ENCODE data around the gene ALG9. TPM values are rescaled to one million over a fixed set of nuclear protein-coding genes. Genes with fewer than 3 reads are reported as not detected.

The ALG9 gene
- total RNA-seq, 2 experiments from 2014 or later, result 21.3 to 21.9 TPM

GRCh38 chr11:111756097-111756496 lies 115.3 kb downstream of the ALG9 start:
- DNase-seq, result no peak
- Mint-ChIP-seq H3K4me1 (ENCODE audit: low read depth) (no peaks in the 10 kb centered on the region), H3K4me3 (no peak overlapping the region), H3K27me3 (ENCODE audit: low read depth) (no peaks in the 10 kb centered on the region), H3K27ac (no peak overlapping the region), H3K9me3 (no peaks in the 10 kb centered on the region), H3K36me3 (ENCODE audit: low read depth) (peaks cover 40% of the 10 kb centered on the region)
- intact Hi-C loops (cut with micrococcal nuclease), result no loop called here
- CTCF ChIA-PET, result interaction anchor here (0.7 kb wide), 1 partner anchor 301 kb away, joined by 3 read pairs; no protein-coding TSS in a partner anchor

GRCh38 chr11:111749646-111750045 lies 121.7 kb downstream of the ALG9 start:
- H3K4me3 Mint-ChIP-seq, result no peak overlapping the region
- peaks cover 49% of the 10 kb centered on the region for H3K36me3 Mint-ChIP-seq (ENCODE audit: low read depth)
- CTCF ChIA-PET, result no interaction called here
- peaks cover 2% of the 10 kb centered on the region for H3K9me3 Mint-ChIP-seq
- H3K27me3 Mint-ChIP-seq (ENCODE audit: low read depth), result no peaks in the 10 kb centered on the region
- intact Hi-C loops (cut with micrococcal nuclease), result no loop called here
- no peak overlapping the region for H3K27ac Mint-ChIP-seq
- no peaks in the 10 kb centered on the region for H3K4me1 Mint-ChIP-seq (ENCODE audit: low read depth)
- DNase-seq, result no peak

- H3K27ac Mint-ChIP-seq, result no peak overlapping the region
- no peaks in the 10 kb centered on the region for H3K27me3 Mint-ChIP-seq (ENCODE audit: low read depth)
- intact Hi-C loops (cut with micrococcal nuclease), result no loop called here
- DNase-seq, result no peak
- peaks cover 2% of the 10 kb centered on the region for H3K9me3 Mint-ChIP-seq
- H3K4me3 Mint-ChIP-seq, result no peak overlapping the region
- peaks cover 49% of the 10 kb centered on the region for H3K36me3 Mint-ChIP-seq (ENCODE audit: low read depth)
- no peaks in the 10 kb centered on the region for H3K4me1 Mint-ChIP-seq (ENCODE audit: low read depth)
- CTCF ChIA-PET, result no interaction called here
Measured at GRCh38 chr11:111748035-111748804, 123.2 kb downstream of the ALG9 start.

GRCh38 chr11:111745719-111746504 lies 125.5 kb downstream of the ALG9 start:
- no peaks in the 10 kb centered on the region for H3K27me3 Mint-ChIP-seq (ENCODE audit: low read depth)
- peaks cover 2% of the 10 kb centered on the region for H3K9me3 Mint-ChIP-seq
- H3K27ac Mint-ChIP-seq, result no peak overlapping the region
- DNase-seq, result no peak
- CTCF ChIA-PET, result interaction anchor here (0.8 kb wide), 1 partner anchor 32 kb away, joined by 3 read pairs; no protein-coding TSS in a partner anchor
- intact Hi-C loops (cut with micrococcal nuclease), result no loop called here
- H3K36me3 Mint-ChIP-seq (ENCODE audit: low read depth), result peaks cover 50% of the 10 kb centered on the region
- H3K4me1 Mint-ChIP-seq (ENCODE audit: low read depth), result no peaks in the 10 kb centered on the region
- no peak overlapping the region for H3K4me3 Mint-ChIP-seq

- no peak for DNase-seq
- intact Hi-C loops (cut with micrococcal nuclease), result no loop called here
- CTCF ChIA-PET, result interaction anchor here (1.0 kb wide), 1 partner anchor 98 kb away, joined by 3 read pairs; no protein-coding TSS in a partner anchor
- Mint-ChIP-seq H3K27ac (no peak overlapping the region), H3K4me3 (no peak overlapping the region), H3K4me1 (ENCODE audit: low read depth) (no peaks in the 10 kb centered on the region), H3K9me3 (peaks cover 2% of the 10 kb centered on the region), H3K27me3 (ENCODE audit: low read depth) (no peaks in the 10 kb centered on the region), H3K36me3 (ENCODE audit: low read depth) (peaks cover 44% of the 10 kb centered on the region)
Measured at GRCh38 chr11:111743700-111744099, 127.7 kb downstream of the ALG9 start.

GRCh38 chr11:111741751-111742150 lies 129.6 kb downstream of the ALG9 start:
- CTCF ChIA-PET, result no interaction called here
- no peak for DNase-seq
- Mint-ChIP-seq H3K27ac (no peak overlapping the region), H3K36me3 (ENCODE audit: low read depth) (peaks cover 34% of the 10 kb centered on the region), H3K4me3 (no peak overlapping the region), H3K27me3 (ENCODE audit: low read depth) (no peaks in the 10 kb centered on the region), H3K9me3 (peaks cover under 1% of the 10 kb centered on the region), H3K4me1 (ENCODE audit: low read depth) (peaks cover 3% of the 10 kb centered on the region)
- intact Hi-C loops (cut with micrococcal nuclease), result no loop called here

GRCh38 chr11:111739299-111739698 lies 132.1 kb downstream of the ALG9 start:
- peaks cover 22% of the 10 kb centered on the region for H3K36me3 Mint-ChIP-seq (ENCODE audit: low read depth)
- intact Hi-C loops (cut with micrococcal nuclease), result no loop called here
- peaks cover 9% of the 10 kb centered on the region for H3K4me1 Mint-ChIP-seq (ENCODE audit: low read depth)
- CTCF ChIA-PET, result no interaction called here
- no peak overlapping the region for H3K4me3 Mint-ChIP-seq
- no peak for DNase-seq
- H3K27me3 Mint-ChIP-seq (ENCODE audit: low read depth), result no peaks in the 10 kb centered on the region
- H3K9me3 Mint-ChIP-seq, result no peaks in the 10 kb centered on the region
- no peak overlapping the region for H3K27ac Mint-ChIP-seq

- CTCF ChIA-PET, result no interaction called here
- intact Hi-C loops (cut with micrococcal nuclease), result no loop called here
- H3K27ac Mint-ChIP-seq, result no peak overlapping the region
- no peaks in the 10 kb centered on the region for H3K27me3 Mint-ChIP-seq (ENCODE audit: low read depth)
- no peaks in the 10 kb centered on the region for H3K9me3 Mint-ChIP-seq
- peaks cover 18% of the 10 kb centered on the region for H3K36me3 Mint-ChIP-seq (ENCODE audit: low read depth)
- DNase-seq, result no peak
- no peak overlapping the region for H3K4me3 Mint-ChIP-seq
- H3K4me1 Mint-ChIP-seq (ENCODE audit: low read depth), result peaks cover 9% of the 10 kb centered on the region
Measured at GRCh38 chr11:111737444-111738210, 133.8 kb downstream of the ALG9 start.

GRCh38 chr11:111736621-111737443 lies 134.5 kb downstream of the ALG9 start:
- no peak overlapping the region for H3K4me3 Mint-ChIP-seq
- CTCF ChIA-PET, result no interaction called here
- intact Hi-C loops (cut with micrococcal nuclease), result no loop called here
- peaks cover 16% of the 10 kb centered on the region for H3K36me3 Mint-ChIP-seq (ENCODE audit: low read depth)
- no peak for DNase-seq
- H3K4me1 Mint-ChIP-seq (ENCODE audit: low read depth), result peaks cover 9% of the 10 kb centered on the region
- H3K27ac Mint-ChIP-seq, result no peak overlapping the region
- H3K9me3 Mint-ChIP-seq, result no peaks in the 10 kb centered on the region
- H3K27me3 Mint-ChIP-seq (ENCODE audit: low read depth), result no peaks in the 10 kb centered on the region
